Measurements from ENCODE around the gene PITX1. TPM values are rescaled to one million over a fixed set of nuclear protein-coding genes. Genes with fewer than 3 reads are reported as not detected.

The PITX1 gene
- total RNA-seq, 1 donor from 2014 or later = 141 TPM

DNA sequence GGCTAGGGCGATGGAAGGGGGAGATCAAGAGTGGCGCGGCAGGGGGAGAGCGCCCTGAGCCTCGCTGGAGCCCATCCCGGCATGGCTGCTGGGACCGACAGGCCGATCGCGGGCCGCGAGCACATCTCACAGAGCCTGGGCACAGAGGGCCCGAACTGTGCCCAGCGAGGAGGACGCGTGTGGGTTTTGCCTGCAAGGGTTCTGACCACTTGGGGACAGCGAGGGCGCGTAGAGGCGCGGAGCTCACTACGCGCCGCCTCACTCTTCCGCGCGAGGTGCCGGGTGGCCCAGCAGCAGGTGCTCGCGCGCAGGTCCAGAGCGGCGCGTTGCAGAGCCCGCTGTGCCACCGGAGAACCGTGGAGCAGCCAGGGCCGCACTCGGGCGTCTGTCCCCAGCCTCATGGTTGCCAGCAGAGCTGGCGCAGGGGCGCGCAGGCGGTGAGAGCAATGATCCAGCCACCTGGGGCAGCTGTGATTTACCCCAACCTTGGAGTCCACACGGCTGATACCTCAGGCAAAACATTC is 16.3 kb upstream of the PITX1 start:
- DNase-seq (ENCODE audit: extremely low spot score in 2 of 2) = no peak
- H3K27ac ChIP-seq = no peak overlapping the region
- intact Hi-C loops (cut with DNase I) = no loop called here
- no peak overlapping the region for H3K4me3 ChIP-seq
- peaks cover 5% of the 10 kb centered on the region for H3K4me1 ChIP-seq
- no peaks in the 10 kb centered on the region for H3K27me3 ChIP-seq
- no peaks in the 10 kb centered on the region for H3K9me3 ChIP-seq
- TF ChIP-seq CTCF (IDR thresholded peaks at IDR 0.05) = no peak
- no peaks in the 10 kb centered on the region for H3K36me3 ChIP-seq

GRCh38 chr5:135048930-135049329 is 14.9 kb upstream of the PITX1 start:
- Histone ChIP-seq H3K4me1 (peaks cover 5% of the 10 kb centered on the region), H3K36me3 (no peaks in the 10 kb centered on the region), H3K27ac (no peak overlapping the region), H3K27me3 (no peaks in the 10 kb centered on the region), H3K4me3 (no peak overlapping the region), H3K9me3 (no peaks in the 10 kb centered on the region)
- TF ChIP-seq POLR2AphosphoS5 (IDR thresholded peaks at IDR 0.05; ENCODE audit: insufficient read depth in 1 of 2, low read depth in 1 of 2) = no peak
- TF ChIP-seq POLR2A (IDR thresholded peaks at IDR 0.05) = no peak
- no peak for TF ChIP-seq CTCF (IDR thresholded peaks at IDR 0.05)
- DNase-seq (ENCODE audit: extremely low spot score in 2 of 2) = no peak
- intact Hi-C loops (cut with DNase I) = no loop called here

DNA sequence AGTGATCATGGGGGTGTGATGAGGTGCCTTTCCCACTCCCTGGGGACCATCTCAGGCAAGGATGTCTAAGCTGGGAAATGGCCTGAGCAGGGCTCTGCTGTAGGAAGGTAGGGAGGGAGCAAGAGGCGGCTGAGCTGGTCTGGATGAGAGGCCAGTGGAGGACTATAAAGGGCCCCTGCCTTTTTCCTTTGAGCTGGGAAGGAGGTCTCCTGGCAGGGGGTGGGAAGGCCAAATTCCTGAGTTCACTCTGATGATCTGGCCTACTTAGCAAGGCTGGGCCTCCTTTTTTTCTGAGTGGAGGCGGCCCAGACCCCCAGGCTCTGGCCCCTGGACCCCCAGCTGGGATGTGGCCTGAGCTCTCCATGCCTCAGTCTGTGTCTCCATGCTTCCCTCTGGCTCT is 14.3 kb upstream of the PITX1 start:
- Histone ChIP-seq H3K36me3 (no peaks in the 10 kb centered on the region), H3K4me3 (no peak overlapping the region), H3K27me3 (no peaks in the 10 kb centered on the region), H3K4me1 (peaks cover 5% of the 10 kb centered on the region), H3K9me3 (no peaks in the 10 kb centered on the region), H3K27ac (no peak overlapping the region)
- DNase-seq (ENCODE audit: extremely low spot score in 2 of 2) = no peak
- intact Hi-C loops (cut with DNase I) = no loop called here
- no peak for TF ChIP-seq CTCF (IDR thresholded peaks at IDR 0.05)
- no peak for TF ChIP-seq POLR2AphosphoS5 (IDR thresholded peaks at IDR 0.05; ENCODE audit: insufficient read depth in 1 of 2, low read depth in 1 of 2)
- TF ChIP-seq POLR2A (IDR thresholded peaks at IDR 0.05) = no peak

DNA sequence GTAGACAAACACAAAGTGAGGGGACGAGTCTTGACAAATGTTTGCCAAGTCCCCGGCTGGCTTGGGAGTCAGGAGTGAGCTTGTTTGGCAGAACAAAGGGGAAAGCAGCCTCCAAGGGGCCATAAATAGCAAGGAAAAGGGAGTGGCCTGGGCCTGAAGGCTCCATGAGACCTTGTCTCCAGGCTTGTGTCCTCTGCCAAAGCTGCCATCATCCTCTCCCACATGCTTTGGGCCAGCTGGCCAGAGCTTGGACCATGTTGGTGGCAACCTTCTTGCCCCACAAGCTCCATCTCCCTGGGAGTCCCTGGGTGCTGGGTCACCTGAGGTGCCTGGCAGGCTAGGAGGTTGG is 13.3 kb upstream of the PITX1 start:
- Histone ChIP-seq H3K27me3 (no peaks in the 10 kb centered on the region), H3K9me3 (no peaks in the 10 kb centered on the region), H3K4me3 (no peak overlapping the region), H3K36me3 (no peaks in the 10 kb centered on the region), H3K4me1 (peaks cover 5% of the 10 kb centered on the region), H3K27ac (no peak overlapping the region)
- no peak for DNase-seq (ENCODE audit: extremely low spot score in 2 of 2)
- TF ChIP-seq POLR2AphosphoS5 (IDR thresholded peaks at IDR 0.05; ENCODE audit: insufficient read depth in 1 of 2, low read depth in 1 of 2) (no peak), CTCF (IDR thresholded peaks at IDR 0.05) (no peak), POLR2A (IDR thresholded peaks at IDR 0.05) (no peak)
- intact Hi-C loops (cut with DNase I) = no loop called here

DNA sequence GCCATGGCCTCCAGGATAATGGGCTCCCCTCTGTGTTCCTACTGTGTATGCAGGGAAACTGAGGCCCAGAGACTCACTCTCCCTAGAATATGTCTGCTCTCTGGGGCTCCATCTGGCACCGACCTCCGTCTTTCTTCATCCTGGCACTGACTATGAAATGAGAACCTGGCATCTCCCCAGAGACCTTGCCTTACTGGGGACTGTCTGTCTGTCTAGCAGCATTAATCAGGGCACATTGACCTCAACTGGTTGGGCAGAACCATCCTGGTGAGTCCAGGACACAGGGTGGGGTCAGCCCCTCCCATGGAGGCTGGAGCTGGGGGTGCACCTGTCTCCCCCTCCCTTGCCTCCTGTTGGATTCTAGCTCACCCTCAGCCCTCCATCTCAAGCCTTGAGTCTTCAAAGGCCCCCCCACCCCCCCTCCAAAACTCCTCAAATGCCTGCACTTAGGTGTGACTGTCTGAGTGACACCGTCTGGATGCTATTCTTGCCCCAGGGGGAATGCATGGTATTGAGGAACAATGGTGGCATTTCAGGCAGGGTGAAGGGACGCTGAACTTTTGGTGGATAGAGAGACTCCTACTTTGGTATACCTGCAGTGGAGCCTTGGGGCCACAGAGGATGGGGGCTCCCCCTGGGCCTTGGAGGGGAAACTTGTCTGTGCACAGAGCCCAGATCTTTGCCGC is 12.8 kb upstream of the PITX1 start:
- no peak overlapping the region for H3K27ac ChIP-seq
- H3K4me1 ChIP-seq = peaks cover 5% of the 10 kb centered on the region
- H3K4me3 ChIP-seq = no peak overlapping the region
- H3K27me3 ChIP-seq = no peaks in the 10 kb centered on the region
- no peaks in the 10 kb centered on the region for H3K36me3 ChIP-seq
- intact Hi-C loops (cut with DNase I) = no loop called here
- no peaks in the 10 kb centered on the region for H3K9me3 ChIP-seq
- no peak for TF ChIP-seq CTCF (IDR thresholded peaks at IDR 0.05)
- no peak for TF ChIP-seq POLR2AphosphoS5 (IDR thresholded peaks at IDR 0.05; ENCODE audit: insufficient read depth in 1 of 2, low read depth in 1 of 2)
- TF ChIP-seq POLR2A (IDR thresholded peaks at IDR 0.05) = no peak
- no peak for DNase-seq (ENCODE audit: extremely low spot score in 2 of 2)
